WI38 (cell line): ENCODE measurements around the gene TELO2.

Experiments
- H3K4me3 ChIP-seq: 2 replicates; pipeline ENCODE4 v1.5.1; 2011; ENCODE audit warnings: low read depth, mild to moderate bottlenecking, control low read depth, low read length
- TF ChIP-seq, protein P1 (sequence below): IDR thresholded peaks from 2 replicates; pipeline ENCODE4 v1.5.1; 2012; ENCODE audit warnings: low read depth, mild to moderate bottlenecking, control low read depth, low read length

TELO2 gene

DNA sequence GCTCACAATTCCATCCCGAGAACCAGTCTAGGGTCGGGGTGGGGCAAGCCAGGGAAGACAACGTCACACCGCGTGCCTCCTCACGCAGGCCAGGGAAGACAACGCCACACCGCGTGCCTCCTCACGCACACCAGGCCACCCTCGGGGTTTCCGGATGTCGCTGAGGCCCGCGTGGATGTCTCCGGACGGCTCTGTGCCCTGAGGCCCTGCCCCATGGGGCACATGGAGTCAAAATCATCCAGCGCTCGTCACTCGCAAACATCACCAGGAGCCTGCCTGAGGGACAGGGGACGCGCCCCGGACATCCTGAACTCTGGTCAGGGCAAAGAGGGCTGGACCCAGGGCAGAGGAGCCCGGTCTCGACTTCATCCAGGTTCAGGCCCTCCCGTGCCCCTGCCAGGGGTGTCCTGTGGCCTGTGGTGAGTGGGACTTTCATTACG is 44.0 kb downstream of the TELO2 start:
- no peak overlapping the region for H3K4me3 ChIP-seq
- TF ChIP-seq, protein P1, sequence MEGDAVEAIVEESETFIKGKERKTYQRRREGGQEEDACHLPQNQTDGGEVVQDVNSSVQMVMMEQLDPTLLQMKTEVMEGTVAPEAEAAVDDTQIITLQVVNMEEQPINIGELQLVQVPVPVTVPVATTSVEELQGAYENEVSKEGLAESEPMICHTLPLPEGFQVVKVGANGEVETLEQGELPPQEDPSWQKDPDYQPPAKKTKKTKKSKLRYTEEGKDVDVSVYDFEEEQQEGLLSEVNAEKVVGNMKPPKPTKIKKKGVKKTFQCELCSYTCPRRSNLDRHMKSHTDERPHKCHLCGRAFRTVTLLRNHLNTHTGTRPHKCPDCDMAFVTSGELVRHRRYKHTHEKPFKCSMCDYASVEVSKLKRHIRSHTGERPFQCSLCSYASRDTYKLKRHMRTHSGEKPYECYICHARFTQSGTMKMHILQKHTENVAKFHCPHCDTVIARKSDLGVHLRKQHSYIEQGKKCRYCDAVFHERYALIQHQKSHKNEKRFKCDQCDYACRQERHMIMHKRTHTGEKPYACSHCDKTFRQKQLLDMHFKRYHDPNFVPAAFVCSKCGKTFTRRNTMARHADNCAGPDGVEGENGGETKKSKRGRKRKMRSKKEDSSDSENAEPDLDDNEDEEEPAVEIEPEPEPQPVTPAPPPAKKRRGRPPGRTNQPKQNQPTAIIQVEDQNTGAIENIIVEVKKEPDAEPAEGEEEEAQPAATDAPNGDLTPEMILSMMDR = no peak

DNA sequence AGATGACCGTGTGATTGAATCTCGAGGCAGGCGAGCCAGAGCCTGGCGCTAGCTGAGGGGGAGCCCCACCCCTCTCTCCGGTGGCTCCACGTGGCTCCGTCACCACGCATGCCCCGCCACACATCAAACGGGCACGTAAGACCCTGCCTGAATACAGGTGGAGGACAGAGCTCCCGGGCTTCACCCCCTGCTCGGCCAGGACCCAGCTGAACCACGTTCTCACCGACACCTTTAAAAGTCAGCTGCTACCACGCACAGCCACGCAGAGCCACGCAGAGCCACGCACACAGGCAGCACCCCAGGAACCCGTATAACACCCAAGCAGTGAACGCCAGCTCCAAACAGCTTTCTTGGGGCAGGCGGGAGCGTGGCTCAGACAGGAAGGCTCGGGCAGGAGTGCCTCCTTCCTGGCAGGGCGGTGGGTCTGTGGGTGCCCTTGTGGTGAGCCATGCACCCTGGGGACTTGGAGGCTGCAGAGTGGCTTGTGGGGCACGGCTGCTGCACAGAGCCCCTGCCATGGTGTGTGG is 44.7 kb downstream of the TELO2 start:
- TF ChIP-seq, protein P1 = no peak
- H3K4me3 ChIP-seq = no peak overlapping the region

DNA sequence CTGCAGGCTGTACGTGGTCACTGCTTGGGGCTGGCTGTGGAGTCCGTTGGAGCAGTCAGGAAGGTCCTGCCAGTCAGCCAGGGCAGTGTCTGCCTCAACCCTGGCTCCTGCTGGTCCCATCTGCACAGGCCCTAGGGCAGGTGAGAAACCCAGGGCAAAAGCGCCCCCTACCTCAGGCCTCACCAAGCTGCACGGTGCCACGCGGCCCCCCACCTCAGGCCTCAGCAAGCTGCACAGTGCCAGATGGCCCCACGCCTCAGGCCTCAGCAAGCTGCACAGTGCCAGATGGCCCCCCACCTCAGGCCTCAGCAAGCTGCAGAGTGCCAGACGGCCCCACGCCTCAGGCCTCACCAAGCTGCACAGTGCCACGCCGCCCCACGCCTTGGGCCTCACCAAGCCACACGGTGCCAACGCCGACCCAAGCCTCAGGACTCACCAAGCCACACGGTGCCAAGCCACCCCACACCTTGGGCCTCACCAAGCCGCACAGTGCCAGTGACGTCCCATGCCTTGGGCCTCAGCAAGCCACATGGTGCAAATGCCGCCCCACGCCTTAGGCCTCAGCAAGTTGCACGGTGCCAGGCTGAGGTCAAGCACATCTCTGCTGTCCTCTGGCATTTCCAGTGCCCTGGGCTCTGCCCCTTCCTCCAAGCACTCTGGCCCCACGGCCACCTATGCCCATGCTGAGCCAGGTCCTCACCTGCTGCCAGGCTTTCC is 45.8 kb downstream of the TELO2 start:
- TF ChIP-seq, protein P1 = no peak
- no peak overlapping the region for H3K4me3 ChIP-seq

DNA sequence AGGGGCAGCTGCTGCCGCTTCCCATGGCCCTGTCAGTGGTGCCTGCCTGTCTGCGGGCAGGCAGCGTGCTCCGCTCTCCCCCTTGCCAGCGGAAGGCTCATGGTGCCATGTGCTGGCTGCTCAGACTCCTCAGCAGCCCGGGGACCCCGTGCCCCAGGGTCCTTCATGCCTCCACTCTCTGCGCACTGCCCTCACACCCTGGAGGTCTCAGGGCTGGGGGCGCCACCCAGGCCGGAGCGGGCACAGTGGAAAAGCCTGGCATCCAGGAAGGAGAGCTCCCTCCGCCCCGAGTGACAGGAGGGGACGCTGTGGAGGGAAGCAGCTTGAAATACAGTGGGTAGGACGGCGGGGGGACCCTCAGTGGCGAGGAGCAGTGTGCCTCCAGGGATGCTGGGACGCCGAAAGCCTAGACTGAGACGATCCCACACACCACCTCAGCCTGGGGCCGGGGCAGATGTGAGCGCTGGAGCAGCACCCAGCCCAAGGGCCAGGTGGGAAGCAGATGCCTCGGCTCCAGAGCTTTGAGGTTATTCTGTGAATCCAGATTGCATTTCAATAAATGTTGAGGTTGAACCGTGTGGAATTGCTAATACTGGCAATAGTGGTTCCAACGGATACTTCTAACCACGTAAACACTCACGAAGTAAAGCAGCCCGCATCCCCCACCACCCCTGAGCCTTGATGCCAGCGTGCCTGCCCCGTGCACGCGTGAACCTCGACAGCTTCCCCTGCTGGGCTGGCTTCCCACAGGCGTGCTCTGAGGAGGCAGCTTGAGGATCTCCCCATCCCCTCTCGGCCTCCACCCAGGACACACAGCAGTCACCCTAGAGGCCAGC is 46.8 kb downstream of the TELO2 start:
- TF ChIP-seq, protein P1 = no peak
- H3K4me3 ChIP-seq = no peak overlapping the region

DNA sequence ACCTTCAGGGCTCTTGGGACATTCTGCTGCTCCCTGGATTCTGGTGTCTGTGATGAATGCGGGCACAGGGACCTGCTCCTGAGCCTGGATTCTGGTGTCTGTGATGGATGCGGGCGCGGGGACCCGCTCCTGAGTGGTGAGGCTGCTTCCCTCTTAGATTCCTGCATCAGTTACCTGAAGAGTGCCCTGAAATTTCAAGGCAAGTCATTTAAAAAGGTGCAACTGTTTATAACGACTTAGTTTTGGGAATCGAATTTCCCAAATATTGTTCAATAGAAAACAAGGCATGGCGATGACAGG is 47.3 kb downstream of the TELO2 start:
- TF ChIP-seq, protein P1 = no peak
- no peak overlapping the region for H3K4me3 ChIP-seq

DNA sequence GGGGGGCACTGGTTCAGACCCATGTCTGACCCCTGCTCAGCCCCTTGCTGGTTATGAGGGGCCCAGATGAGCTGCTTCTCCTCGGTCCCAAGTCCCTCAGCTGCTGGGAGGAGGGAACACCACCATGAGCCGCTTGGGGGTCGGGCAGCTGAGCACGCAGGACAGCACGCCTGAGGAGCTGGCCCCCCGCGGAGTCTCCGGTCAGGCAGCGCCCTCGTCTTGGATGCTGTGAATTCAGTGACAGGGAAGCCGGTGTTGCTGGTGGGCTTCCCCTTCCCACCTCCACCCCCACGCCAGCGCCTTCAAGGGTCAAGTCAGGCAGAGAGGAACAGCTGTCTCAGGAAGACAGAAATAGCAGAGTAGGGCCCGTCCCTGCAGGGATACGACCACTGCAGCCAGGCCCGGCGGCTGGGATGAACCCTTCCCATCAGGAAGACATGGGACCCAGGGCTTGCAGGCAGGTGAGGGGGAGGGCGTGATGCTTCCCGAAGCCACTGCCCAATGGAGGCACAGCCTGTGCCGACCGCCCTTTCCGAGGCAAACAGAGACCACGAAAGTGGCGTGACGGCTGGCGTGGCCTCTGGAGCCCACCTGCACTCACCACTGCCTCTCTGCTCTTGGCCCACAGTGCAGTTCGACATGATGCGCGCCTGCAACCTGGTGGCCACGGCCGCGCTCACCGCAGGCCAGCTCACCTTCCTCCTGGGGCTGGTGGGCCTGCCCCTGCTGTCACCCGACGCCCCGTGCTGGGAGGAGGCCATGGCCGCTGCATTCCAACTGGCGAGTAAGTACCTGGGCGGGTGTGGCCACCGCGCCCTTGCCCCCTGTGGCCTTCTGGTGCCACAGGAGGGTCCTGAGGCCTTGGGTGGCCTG is 48.4 kb downstream of the TELO2 start:
- TF ChIP-seq, protein P1 = no peak
- H3K4me3 ChIP-seq = no peak overlapping the region

DNA sequence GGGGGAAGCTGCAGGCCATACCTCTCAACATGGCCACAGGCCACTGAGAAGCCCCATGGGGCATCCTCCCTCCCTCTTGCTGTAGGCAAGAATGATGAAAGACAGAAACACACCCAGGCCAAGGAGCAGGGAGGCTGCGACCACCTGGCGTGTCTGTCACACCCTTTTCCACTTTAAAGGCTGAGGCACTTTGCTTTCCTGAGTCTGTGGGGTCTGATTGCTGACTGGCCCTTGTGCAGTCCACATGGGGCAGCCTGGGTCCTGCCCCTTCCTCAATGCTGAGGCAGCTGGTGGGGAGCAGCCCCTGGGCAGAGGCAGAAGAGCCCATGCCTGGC is 49.0 kb downstream of the TELO2 start:
- TF ChIP-seq, protein P1 = no peak
- H3K4me3 ChIP-seq = no peak overlapping the region
